ENCODE data around the gene GTF3A.

DNA sequence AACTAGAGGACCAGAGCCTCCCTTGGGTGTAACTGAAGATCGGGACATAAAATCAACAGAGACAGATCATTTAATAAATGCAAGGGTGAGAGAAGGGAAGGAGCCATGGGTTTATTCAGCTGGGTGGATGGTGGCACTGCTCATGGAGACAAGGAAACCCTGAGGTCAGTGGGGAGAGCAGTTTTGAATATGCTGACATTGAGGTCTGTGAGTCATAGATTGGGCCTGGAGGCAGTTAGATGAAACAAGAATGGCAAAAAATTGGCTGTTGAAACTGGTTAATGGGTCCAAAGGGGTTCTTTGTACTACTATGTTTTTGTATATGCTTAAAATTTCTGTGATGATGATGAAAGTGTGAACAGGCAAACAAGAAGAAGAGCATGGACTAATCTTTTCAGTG is 5.1 kb upstream of the GTF3A start:
- TF ChIP-seq, protein P1, sequence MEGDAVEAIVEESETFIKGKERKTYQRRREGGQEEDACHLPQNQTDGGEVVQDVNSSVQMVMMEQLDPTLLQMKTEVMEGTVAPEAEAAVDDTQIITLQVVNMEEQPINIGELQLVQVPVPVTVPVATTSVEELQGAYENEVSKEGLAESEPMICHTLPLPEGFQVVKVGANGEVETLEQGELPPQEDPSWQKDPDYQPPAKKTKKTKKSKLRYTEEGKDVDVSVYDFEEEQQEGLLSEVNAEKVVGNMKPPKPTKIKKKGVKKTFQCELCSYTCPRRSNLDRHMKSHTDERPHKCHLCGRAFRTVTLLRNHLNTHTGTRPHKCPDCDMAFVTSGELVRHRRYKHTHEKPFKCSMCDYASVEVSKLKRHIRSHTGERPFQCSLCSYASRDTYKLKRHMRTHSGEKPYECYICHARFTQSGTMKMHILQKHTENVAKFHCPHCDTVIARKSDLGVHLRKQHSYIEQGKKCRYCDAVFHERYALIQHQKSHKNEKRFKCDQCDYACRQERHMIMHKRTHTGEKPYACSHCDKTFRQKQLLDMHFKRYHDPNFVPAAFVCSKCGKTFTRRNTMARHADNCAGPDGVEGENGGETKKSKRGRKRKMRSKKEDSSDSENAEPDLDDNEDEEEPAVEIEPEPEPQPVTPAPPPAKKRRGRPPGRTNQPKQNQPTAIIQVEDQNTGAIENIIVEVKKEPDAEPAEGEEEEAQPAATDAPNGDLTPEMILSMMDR (conservative IDR thresholded peaks at IDR 0.05; ENCODE audit: low read length), result no peak
- TF ChIP-seq EZH2phosphoT487 (IDR thresholded peaks at IDR 0.05; ENCODE audit: borderline replicate concordance, low read depth, low read length), result no peak
